HG03103 (cell line): ENCODE measurements around the gene CLDN4.

Experiments used
- ATAC-seq: cut with Tn5 transposase; IDR thresholded peaks from one replicate; pipeline ENCODE4 v1.9.1; 2021; ENCODE audit warnings: low read depth; ENCODE audit not compliant: unreplicated experiment

The CLDN4 gene

GRCh38 chr7:73871163-73872011 is 40.6 kb downstream of the CLDN4 start:
- no peak for ATAC-seq

- no peak for ATAC-seq
These were observed 41.5 kb downstream of the CLDN4 start for GRCh38 chr7:73872056-73872908.

- no peak for ATAC-seq
These were observed 45.6 kb downstream of the CLDN4 start for GRCh38 chr7:73876361-73876760.

GRCh38 chr7:73876973-73877372 is 46.2 kb downstream of the CLDN4 start:
- ATAC-seq = no peak

GRCh38 chr7:73879977-73880681 is 49.3 kb downstream of the CLDN4 start:
- ATAC-seq = no peak

- no peak for ATAC-seq
These were observed 50.0 kb downstream of the CLDN4 start for GRCh38 chr7:73880755-73881328.

- no peak for ATAC-seq
These were observed 50.7 kb downstream of the CLDN4 start for GRCh38 chr7:73881352-73882046.

- ATAC-seq = no peak
These were observed 51.2 kb downstream of the CLDN4 start for GRCh38 chr7:73882047-73882402.
